GM18508 (cell line): Measurements from ENCODE around the gene HIPK3.
"Not testable (repeated sequence)": the region's sequence is repeated elsewhere in the genome, so short reads cannot be mapped to it uniquely, and the experiment has no call there.

Source experiments
- ATAC-seq: cut with Tn5 transposase; IDR thresholded peaks from one replicate; pipeline ENCODE4 v1.9.1; 2021; ENCODE audit warnings: moderate number of reproducible peaks; ENCODE audit not compliant: insufficient read depth, unreplicated experiment

Gene HIPK3

GRCh38 chr11:33257160-33257896 is at the start of gene HIPK3:
TSS of gene HIPK3 (plus strand) at chr11:33257381.
- ATAC-seq: no peak

- ATAC-seq: no peak
Measured at GRCh38 chr11:33207408-33207985, 49.7 kb upstream of the HIPK3 start.

GRCh38 chr11:33208150-33208549 is 49.0 kb upstream of the HIPK3 start:
- ATAC-seq: no peak

- no peak for ATAC-seq
Measured at GRCh38 chr11:33211153-33211552, 46.0 kb upstream of the HIPK3 start.

- ATAC-seq: no peak
Measured at GRCh38 chr11:33211580-33211979, 45.6 kb upstream of the HIPK3 start.

- no peak for ATAC-seq
Measured at GRCh38 chr11:33214187-33214586, 43.0 kb upstream of the HIPK3 start.

GRCh38 chr11:33214767-33215166 is 42.4 kb upstream of the HIPK3 start:
- no peak for ATAC-seq

- ATAC-seq: not testable (repeated sequence)
Measured at GRCh38 chr11:33216676-33217075, 40.5 kb upstream of the HIPK3 start.

- no peak for ATAC-seq
Measured at GRCh38 chr11:33222052-33222750, 35.0 kb upstream of the HIPK3 start.

DNA sequence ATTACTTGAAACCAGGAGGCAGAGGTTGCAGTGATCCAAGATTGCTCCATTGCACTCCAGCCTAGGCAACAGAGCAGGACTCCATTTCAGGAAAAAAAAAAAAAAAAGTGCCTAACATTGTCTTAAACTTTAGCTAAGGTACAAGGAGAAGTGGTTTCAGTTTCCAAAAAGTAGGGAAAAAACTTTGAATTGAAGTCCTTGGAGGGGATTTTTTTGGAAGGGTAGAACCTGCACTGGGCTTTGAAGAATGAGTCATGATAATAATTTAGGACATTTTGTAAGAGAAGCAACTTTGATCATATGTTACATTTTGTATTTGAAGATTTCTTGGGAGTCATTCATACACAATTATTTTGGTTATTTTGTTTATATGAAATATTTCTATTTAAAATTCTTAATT is 31.8 kb upstream of the HIPK3 start:
- no peak for ATAC-seq

GRCh38 chr11:33227578-33228261 is 29.5 kb upstream of the HIPK3 start:
- ATAC-seq: no peak

- no peak for ATAC-seq
Measured at GRCh38 chr11:33234397-33235190, 22.6 kb upstream of the HIPK3 start.

GRCh38 chr11:33237039-33237597 is 20.1 kb upstream of the HIPK3 start:
- no peak for ATAC-seq

DNA sequence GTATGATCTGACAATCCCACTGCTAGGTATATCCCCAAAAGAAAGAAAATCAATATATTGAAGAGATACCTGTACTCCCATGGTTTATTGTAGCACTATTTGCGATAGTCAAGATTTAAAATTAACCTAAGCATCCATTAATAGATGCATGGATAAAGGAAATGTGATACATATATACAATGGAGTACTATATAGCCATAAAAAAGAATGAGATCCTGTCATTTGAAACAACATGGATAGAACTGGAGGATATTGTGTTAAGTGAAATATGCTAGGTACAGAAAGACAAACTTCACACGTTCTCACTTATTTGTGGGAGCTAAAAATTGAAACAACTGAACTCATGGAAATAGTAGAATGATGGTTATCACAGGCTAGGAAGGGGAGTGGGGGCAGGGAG is 14.6 kb upstream of the HIPK3 start:
- no peak for ATAC-seq

DNA sequence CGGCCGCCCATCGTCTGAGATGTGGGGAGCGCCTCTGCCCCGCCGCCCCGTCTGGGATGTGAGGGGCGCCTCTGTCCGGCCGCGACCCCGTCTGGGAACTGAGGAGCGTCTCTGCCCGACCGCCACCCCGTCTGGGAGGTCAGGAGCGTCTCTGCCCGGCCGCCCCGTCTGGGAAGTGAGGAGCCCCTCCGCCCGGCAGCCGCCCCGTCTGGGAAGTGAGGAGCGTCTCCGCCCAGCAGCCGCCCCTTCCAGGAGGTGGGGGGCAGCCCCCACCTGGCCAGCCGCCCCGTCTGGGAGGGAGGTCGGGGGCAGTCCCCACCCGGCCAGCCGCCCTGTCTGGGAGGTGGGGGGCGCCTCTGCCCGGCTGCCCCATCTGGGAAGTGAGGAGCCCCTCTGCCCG is 13.5 kb upstream of the HIPK3 start:
- ATAC-seq: not testable (repeated sequence)

DNA sequence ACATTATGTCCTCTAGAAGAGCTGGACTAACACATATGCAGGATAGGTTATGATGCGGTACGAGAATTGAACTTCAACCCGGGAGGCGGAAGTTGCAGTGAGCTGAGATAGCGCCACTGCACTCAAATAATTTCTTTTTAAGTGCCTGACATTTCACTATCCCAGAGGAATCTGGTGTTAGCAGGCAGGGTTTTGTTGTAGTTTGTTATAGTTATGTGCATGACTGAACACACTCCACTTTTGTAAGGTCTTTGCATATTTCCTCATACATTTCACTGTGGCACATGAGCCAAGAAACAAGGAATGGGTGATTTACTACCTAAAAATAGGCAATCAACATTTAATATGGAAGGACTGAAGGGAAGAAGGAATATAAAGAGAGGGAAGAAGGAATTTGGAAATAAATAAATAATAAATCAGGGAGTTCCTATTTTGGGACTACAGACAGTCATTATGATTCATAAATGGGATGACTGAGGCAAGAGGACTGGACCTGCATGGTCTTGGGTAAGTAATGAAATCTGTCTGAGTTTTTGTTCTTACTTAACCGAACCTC is 8.7 kb upstream of the HIPK3 start:
- no peak for ATAC-seq

DNA sequence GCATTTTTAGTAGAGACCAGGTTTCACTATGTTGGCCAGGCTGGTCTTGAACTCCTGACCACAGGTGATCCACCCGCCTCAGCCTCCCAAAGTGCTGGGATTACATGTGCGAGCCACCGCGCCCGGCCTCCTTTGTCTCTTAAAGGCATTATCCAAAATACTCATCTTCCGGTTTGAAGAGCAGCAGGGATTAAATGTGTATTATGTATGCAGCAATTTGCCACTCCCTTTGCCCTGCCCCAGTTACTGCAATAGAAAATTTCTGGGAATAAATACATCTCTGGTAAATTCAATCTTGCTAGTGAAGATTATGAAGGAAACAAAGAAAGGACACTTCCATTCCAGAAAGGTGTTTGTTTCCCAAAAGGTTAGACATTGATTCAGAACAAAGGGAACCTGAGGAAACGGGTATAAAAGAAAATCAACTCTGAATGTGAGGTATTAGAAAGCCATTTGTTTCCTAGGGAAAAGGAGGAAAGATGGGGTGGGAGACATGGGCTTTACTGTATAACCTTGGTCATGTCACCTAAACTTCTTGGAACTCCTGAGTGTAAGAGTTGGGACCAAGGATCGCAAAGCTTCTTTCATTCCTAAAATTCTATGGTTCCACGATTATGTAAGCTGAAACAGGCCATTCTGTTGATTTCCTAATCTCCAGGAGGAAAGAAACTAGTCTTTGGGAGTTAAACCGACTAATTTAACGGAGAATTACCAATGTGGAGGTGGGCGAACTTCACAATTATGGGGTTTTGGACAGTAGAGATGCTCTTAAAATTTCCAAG is 959 bp upstream of the HIPK3 start:
- ATAC-seq: no peak

- no peak for ATAC-seq
Measured at GRCh38 chr11:33256813-33257159, 395 bp upstream of the HIPK3 start.
